A549 (cell line): ENCODE measurements around the gene CPEB2.

Experiments used
- CHD2 ChIP-seq: fragments of 150-350 bp; IDR thresholded peaks from 2 replicates; pipeline ENCODE4 v1.6.1; 2014; ENCODE audit warnings: low read length; ENCODE audit not compliant: partially characterized antibody
- CTCF ChIP-seq: fragments of >200 bp; sonication (Bioruptor Twin); formaldehyde crosslinking; IDR thresholded peaks from 3 replicates; pipeline ENCODE4 v1.5.1; 2016
- HDAC2 ChIP-seq: fragments of 200-600 bp; sonication (generic); IDR thresholded peaks from 2 replicates; pipeline ENCODE4 v1.6.1; 2016
- RFX5 ChIP-seq: fragments of 450-650 bp; IDR thresholded peaks from 2 replicates; pipeline ENCODE4 v1.7.1; 2014; ENCODE audit warnings: antibody characterized with exemption, mild to moderate bottlenecking, moderate library complexity
- ZFP36 ChIP-seq: fragments of 450-650 bp; IDR thresholded peaks from 2 replicates; pipeline ENCODE4 v1.6.1; 2014; ENCODE audit warnings: borderline replicate concordance; ENCODE audit not compliant: partially characterized antibody
- TF ChIP-seq, protein P1 (sequence below): IDR thresholded peaks from 2 replicates; pipeline ENCODE4 v1.6.1; 2012
- TF ChIP-seq, protein P2 (sequence below): IDR thresholded peaks from 2 replicates; pipeline ENCODE4 v1.6.1; 2012

DNA sequence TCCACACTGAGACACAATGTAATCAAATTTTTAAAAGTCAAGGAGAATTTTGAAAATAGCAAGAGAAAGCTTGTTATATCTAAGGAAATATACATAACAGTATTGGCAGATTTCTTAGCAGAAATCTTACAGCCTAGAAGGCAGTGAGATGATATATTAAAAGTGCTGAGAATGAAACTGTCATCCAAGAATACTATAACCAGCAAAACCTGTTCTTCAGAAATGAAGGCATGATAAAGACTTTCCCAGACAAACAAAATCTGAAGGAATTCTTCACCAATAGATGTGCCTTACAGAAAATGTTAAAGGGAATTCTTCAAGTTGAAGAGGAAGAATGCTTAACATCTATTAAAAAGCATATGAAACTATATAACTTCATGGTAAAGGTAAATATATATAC lies 73.6 kb downstream of the CPEB2 start:
- TF ChIP-seq CHD2 (no peak), RFX5 (no peak), CTCF (no peak), HDAC2 (no peak), ZFP36 (no peak)
- TF ChIP-seq, protein P1, sequence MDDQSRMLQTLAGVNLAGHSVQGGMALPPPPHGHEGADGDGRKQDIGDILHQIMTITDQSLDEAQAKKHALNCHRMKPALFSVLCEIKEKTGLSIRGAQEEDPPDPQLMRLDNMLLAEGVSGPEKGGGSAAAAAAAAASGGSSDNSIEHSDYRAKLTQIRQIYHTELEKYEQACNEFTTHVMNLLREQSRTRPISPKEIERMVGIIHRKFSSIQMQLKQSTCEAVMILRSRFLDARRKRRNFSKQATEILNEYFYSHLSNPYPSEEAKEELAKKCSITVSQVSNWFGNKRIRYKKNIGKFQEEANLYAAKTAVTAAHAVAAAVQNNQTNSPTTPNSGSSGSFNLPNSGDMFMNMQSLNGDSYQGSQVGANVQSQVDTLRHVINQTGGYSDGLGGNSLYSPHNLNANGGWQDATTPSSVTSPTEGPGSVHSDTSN: no peak
- TF ChIP-seq, protein P2, sequence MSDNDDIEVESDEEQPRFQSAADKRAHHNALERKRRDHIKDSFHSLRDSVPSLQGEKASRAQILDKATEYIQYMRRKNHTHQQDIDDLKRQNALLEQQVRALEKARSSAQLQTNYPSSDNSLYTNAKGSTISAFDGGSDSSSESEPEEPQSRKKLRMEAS: no peak
